Gastrocnemius medialis (tissue), 4 donors: ENCODE measurements around the gene SNX11. TPM values are rescaled to one million over a fixed set of nuclear protein-coding genes. Genes with fewer than 3 reads are reported as not detected.

ENCODE experiments used
- ATAC-seq, 2 donors: fragments of 150-250 bp; one replicate each; pipeline ENCODE4 v1.9.1; 2016
- DNase-seq, 2 donors: peaks; one replicate each; pipeline ENCODE4 v3.0.0-alpha.2; 2019
- H3K27ac ChIP-seq, 4 donors: fragments of 200-600 bp; sonication (generic); 1 replicate in 1 of 4; 2 replicates in 3 of 4; pipeline ENCODE4 v1.5.1; 2016 to 2018; ENCODE audit warnings: mild to moderate bottlenecking in 2 of 4, moderate library complexity in 1 of 4
- H3K27me3 ChIP-seq, 3 donors: fragments of 200-600 bp; sonication (generic) in 2 of 3; 1 replicate in 1 of 3; 2 replicates in 2 of 3; pipeline versions ENCODE4 v1.5.1 to v1.6.0; 2016 to 2019; ENCODE audit warnings: mild to moderate bottlenecking in 1 of 3, moderate library complexity in 1 of 3
- H3K36me3 ChIP-seq, 2 donors: fragments of 200-600 bp; sonication (generic) in 1 of 2; one replicate each; pipeline ENCODE4 v1.5.1; 2017 to 2018
- H3K4me1 ChIP-seq, 2 donors: fragments of 200-600 bp; sonication (generic) in 1 of 2; one replicate each; pipeline ENCODE4 v1.5.1; 2016 to 2017; ENCODE audit warnings: mild to moderate bottlenecking in 2 of 2
- H3K4me3 ChIP-seq, 4 donors: fragments of 200-600 bp; sonication (generic) in 3 of 4; 1 replicate in 1 of 4; 2 replicates in 3 of 4; pipeline ENCODE4 v1.5.1; 2016 to 2019; ENCODE audit warnings: mild to moderate bottlenecking in 2 of 4
- H3K9me3 ChIP-seq, 3 donors: fragments of 200-600 bp; sonication (generic) in 2 of 3; 1 replicate in 1 of 3; 2 replicates in 2 of 3; pipeline ENCODE4 v1.5.1; 2016 to 2019
- POLR2A ChIP-seq, 2 donors: fragments of 450-650 bp; IDR thresholded peaks; one replicate each; pipeline ENCODE4 v1.6.1; 2017; ENCODE audit warnings: antibody characterized with exemption in 2 of 2, mild to moderate bottlenecking in 2 of 2, moderate library complexity in 2 of 2
- in situ Hi-C, 4 donors: fragments of 200-750 bp; cut with MboI; loops; one replicate each; pipeline versions ENCODE4 v1.15.0 to v1.8.0; 2017; ENCODE audit warnings: low sequenced_read_pairs in 4 of 4
- intact Hi-C: fragments of 100-400 bp; cut with DNase I; formaldehyde crosslinking; loops from one replicate; pipeline ENCODE4 v1.15.1; 2023; ENCODE audit warnings: low total_unique reads
- total RNA-seq, 4 donors: library from RNA; depleted of rRNA; stranded (reverse); fragments of >200 nt; gene quantifications; one replicate each; pipeline versions ENCODE4 v1.1.0 to v1.2.3, GENCODE V29; 2016
- TF ChIP-seq, protein P1 (sequence below), 5 experiments: fragments of 450-650 bp in 3 of 5; fragments of 200-600 bp in 2 of 5; sonication (generic) in 2 of 5; IDR thresholded peaks in 4 of 5; conservative IDR thresholded peaks in 1 of 5; 1 replicate in 4 of 5; 2 replicates in 1 of 5; pipeline ENCODE4 v1.5.1; 2016 to 2019; ENCODE audit warnings: antibody characterized with exemption in 5 of 5, mild to moderate bottlenecking in 3 of 5, moderate library complexity in 3 of 5

Gene SNX11
- total RNA-seq, 4 donors from 2014 or later: 7.3 to 16.3 (median 9.6) TPM

DNA sequence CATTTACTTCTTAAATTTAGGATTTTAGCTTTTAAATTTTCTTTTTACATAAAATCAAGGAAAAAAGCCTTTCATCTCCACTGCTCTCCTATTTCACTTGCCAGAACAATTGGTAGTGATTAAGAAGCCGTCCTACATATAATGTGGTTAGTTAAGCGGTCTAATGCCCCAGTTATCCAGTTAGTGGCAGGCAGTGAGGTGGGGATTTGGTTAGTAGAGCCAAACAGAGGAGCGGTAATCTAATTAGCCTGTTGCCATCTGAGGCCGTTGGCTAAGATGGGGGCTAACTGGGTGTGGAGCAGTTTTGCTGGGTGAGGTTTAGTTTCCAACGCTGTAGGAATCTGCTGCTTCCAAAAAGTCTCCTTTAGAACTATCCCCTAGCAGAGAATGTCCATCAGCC lies 22.4 kb downstream of the SNX11 start:
- intact Hi-C loops: loop anchor here (2.0 kb wide), 2 partner anchors 21 to 55 kb away; no protein-coding TSS in a partner anchor
- no peak for TF ChIP-seq POLR2A (IDR thresholded peaks at IDR 0.05)
- TF ChIP-seq, protein P1, sequence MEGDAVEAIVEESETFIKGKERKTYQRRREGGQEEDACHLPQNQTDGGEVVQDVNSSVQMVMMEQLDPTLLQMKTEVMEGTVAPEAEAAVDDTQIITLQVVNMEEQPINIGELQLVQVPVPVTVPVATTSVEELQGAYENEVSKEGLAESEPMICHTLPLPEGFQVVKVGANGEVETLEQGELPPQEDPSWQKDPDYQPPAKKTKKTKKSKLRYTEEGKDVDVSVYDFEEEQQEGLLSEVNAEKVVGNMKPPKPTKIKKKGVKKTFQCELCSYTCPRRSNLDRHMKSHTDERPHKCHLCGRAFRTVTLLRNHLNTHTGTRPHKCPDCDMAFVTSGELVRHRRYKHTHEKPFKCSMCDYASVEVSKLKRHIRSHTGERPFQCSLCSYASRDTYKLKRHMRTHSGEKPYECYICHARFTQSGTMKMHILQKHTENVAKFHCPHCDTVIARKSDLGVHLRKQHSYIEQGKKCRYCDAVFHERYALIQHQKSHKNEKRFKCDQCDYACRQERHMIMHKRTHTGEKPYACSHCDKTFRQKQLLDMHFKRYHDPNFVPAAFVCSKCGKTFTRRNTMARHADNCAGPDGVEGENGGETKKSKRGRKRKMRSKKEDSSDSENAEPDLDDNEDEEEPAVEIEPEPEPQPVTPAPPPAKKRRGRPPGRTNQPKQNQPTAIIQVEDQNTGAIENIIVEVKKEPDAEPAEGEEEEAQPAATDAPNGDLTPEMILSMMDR (IDR thresholded peaks at IDR 0.05 in 4 of 5, conservative IDR thresholded peaks at IDR 0.05 in 1 of 5): no peak

GRCh38 chr17:48131216-48131824 lies 23.8 kb downstream of the SNX11 start:
- in situ Hi-C loops (loop anchor here in 3 of 4 donors (5.0 to 25.0 kb wide), 4 partner anchors 47 to 294 kb away; partner anchors contain the start of genes LRRC46 (in 1 of the 3), MRPL10 (in 1 of the 3) and SCRN2 (in 1 of the 3)), intact Hi-C loops (loop anchor here (1.0 to 2.0 kb wide), 4 partner anchors 23 to 183 kb away; no protein-coding TSS in a partner anchor)
- Histone ChIP-seq H3K4me1 (no peaks in the 10 kb centered on the region), H3K4me3 (no peak overlapping the region), H3K9me3 (no peaks in the 10 kb centered on the region), H3K27me3 (no peaks in the 10 kb centered on the region), H3K36me3 (no peaks in the 10 kb centered on the region), H3K27ac (no peak overlapping the region)
- TF ChIP-seq, protein P1 (IDR thresholded peaks at IDR 0.05 in 4 of 5, conservative IDR thresholded peaks at IDR 0.05 in 1 of 5): peak; percentile 68 to 83 (median 83)
- TF ChIP-seq POLR2A (IDR thresholded peaks at IDR 0.05): no peak
- DNase-seq (peak; percentile 23 to 43), ATAC-seq (peak; percentile 87 to 94)

More for the DNA sequence above, 22.4 kb downstream of the SNX11 start:
- Histone ChIP-seq H3K27me3 (no peaks in the 10 kb centered on the region), H3K9me3 (no peaks in the 10 kb centered on the region), H3K36me3 (no peaks in the 10 kb centered on the region), H3K27ac (no peak overlapping the region), H3K4me1 (no peaks in the 10 kb centered on the region), H3K4me3 (no peak overlapping the region)
- in situ Hi-C loops: loop anchor here (5.0 to 25.0 kb wide), 6 partner anchors 45 to 293 kb away; partner anchors contain the start of genes LRRC46 (in 1 of the 4), MRPL10 (in 1 of the 4) and SCRN2 (in 1 of the 4)
- ATAC-seq (no peak), DNase-seq (no peak)

GRCh38 chr17:48132385-48132784 lies 24.8 kb downstream of the SNX11 start:
- no peaks in the 10 kb centered on the region for H3K4me1 ChIP-seq
- DNase-seq: peak in 1 of 2 donors; percentile 18
- no peaks in the 10 kb centered on the region for H3K27me3 ChIP-seq
- ATAC-seq: no peak
- no peaks in the 10 kb centered on the region for H3K36me3 ChIP-seq
- intact Hi-C loops (no loop called here), in situ Hi-C loops (loop anchor here in 3 of 4 donors (5.0 to 25.0 kb wide), 4 partner anchors 48 to 295 kb away; partner anchors contain the start of genes LRRC46 (in 1 of the 3), MRPL10 (in 1 of the 3) and SCRN2 (in 1 of the 3))
- no peaks in the 10 kb centered on the region for H3K9me3 ChIP-seq
- no peak overlapping the region for H3K4me3 ChIP-seq
- no peak overlapping the region for H3K27ac ChIP-seq
- TF ChIP-seq, protein P1 (IDR thresholded peaks at IDR 0.05 in 4 of 5, conservative IDR thresholded peaks at IDR 0.05 in 1 of 5): no peak
- no peak for TF ChIP-seq POLR2A (IDR thresholded peaks at IDR 0.05)

DNA sequence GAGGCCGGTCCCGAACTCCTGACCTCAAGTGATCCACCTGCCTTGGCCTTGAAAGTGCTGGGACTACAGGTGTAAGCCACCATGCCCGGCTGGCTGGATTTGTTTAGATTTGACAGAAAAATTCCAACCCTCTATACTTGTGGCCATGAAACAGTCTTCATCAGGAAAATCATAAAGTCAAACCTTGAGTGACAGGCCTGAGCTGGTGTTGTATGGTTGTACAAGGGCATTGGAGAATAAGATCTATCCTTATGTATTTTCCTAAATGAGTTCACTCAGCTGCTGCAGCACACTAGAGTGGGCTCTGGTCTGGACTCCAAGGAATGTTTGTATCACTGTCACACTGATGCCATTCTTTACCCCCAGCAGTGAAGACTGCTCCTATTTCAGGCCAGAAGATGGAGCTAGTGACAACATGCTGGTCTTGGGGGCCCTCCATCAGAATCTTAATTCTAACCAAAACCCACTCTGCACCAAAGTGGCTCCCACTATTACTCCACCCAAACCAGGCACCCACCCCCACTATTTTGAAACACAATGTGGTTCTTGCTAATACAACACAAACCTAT lies 27.4 kb downstream of the SNX11 start:
- no peaks in the 10 kb centered on the region for H3K36me3 ChIP-seq
- intact Hi-C loops: no loop called here
- no peak for TF ChIP-seq POLR2A (IDR thresholded peaks at IDR 0.05)
- TF ChIP-seq, protein P1 (IDR thresholded peaks at IDR 0.05 in 4 of 5, conservative IDR thresholded peaks at IDR 0.05 in 1 of 5): no peak
- no peak for ATAC-seq
- H3K27me3 ChIP-seq: peaks cover 0 to 2% (median 0%) of the 10 kb centered on the region in 3 donors
- H3K9me3 ChIP-seq: no peaks in the 10 kb centered on the region
- in situ Hi-C loops: loop anchor here in 3 of 4 donors (5.0 to 25.0 kb wide), 5 partner anchors 50 to 298 kb away; partner anchors contain the start of genes LRRC46 (in 1 of the 3), MRPL10 (in 1 of the 3) and SCRN2 (in 1 of the 3)
- no peak overlapping the region for H3K27ac ChIP-seq
- no peak for DNase-seq
- no peaks in the 10 kb centered on the region for H3K4me1 ChIP-seq
- no peak overlapping the region for H3K4me3 ChIP-seq
